MG63 (cell line): ENCODE measurements around the gene RAB3A. TPM values are rescaled to one million over a fixed set of nuclear protein-coding genes. Genes with fewer than 3 reads are reported as not detected.

Experiments
- DNase-seq: peaks from one replicate; pipeline ENCODE4 v3.0.0-alpha.2; 2020
- H3K27me3 ChIP-seq: fragments of 250-450 bp; sonication (Bioruptor Pico); 2 replicates; pipeline ENCODE4 v1.5.1; 2020; ENCODE audit warnings: mild to moderate bottlenecking, moderate library complexity
- H3K36me3 ChIP-seq: fragments of 250-450 bp; sonication (Bioruptor Pico); 2 replicates; pipeline ENCODE4 v1.5.1; 2020; ENCODE audit warnings: mild to moderate bottlenecking, moderate library complexity
- H3K4me3 ChIP-seq: fragments of 250-450 bp; sonication (Bioruptor Pico); 2 replicates; pipeline ENCODE4 v1.5.1; 2020; ENCODE audit warnings: mild to moderate bottlenecking, moderate library complexity
- H3K9me3 ChIP-seq: fragments of 250-450 bp; sonication (Bioruptor Pico); 2 replicates; pipeline ENCODE4 v1.5.1; 2020; ENCODE audit warnings: mild to moderate bottlenecking, moderate library complexity
- total RNA-seq: library from RNA; depleted of rRNA; stranded (reverse); fragments of >200 nt; shearing (Covaris generic); gene quantifications from 2 replicates; pipeline ENCODE4 v1.2.3, GENCODE V29; 2014; ENCODE audit warnings: low replicate concordance

Gene RAB3A
- total RNA-seq, 1 experiment from 2014 or later, result 0.99 TPM

- H3K36me3 ChIP-seq, result peaks cover 6% of the 10 kb centered on the region; the same call in 1 of the 2 replicates
- H3K9me3 ChIP-seq, result no peaks in the 10 kb centered on the region
- H3K4me3 ChIP-seq, result no peak overlapping the region
- H3K27me3 ChIP-seq, result no peaks in the 10 kb centered on the region
- DNase-seq, result no peak
Measured at GRCh38 chr19:18206018-18206417, 2.2 kb upstream of the RAB3A start.

GRCh38 chr19:18205200-18205892, 1.5 kb upstream of the RAB3A start:
- Histone ChIP-seq H3K9me3 (no peaks in the 10 kb centered on the region), H3K36me3 (peaks cover 8% of the 10 kb centered on the region), H3K4me3 (peak overlapping the region; percentile 63), H3K27me3 (no peaks in the 10 kb centered on the region)
- DNase-seq, result peak; percentile 92

GRCh38 chr19:18204394-18205199, 755 bp upstream of the RAB3A start:
- H3K36me3 ChIP-seq, result peaks cover 11% of the 10 kb centered on the region
- no peak for DNase-seq
- H3K27me3 ChIP-seq, result no peaks in the 10 kb centered on the region
- no peaks in the 10 kb centered on the region for H3K9me3 ChIP-seq
- H3K4me3 ChIP-seq, result peak overlapping the region; percentile 63

GRCh38 chr19:18203408-18203862, 407 bp downstream of the RAB3A start:
- no peaks in the 10 kb centered on the region for H3K9me3 ChIP-seq
- H3K27me3 ChIP-seq, result no peaks in the 10 kb centered on the region
- peak overlapping the region; percentile 86 for H3K4me3 ChIP-seq
- DNase-seq, result peak; percentile 32
- H3K36me3 ChIP-seq, result peaks cover 15% of the 10 kb centered on the region

GRCh38 chr19:18202778-18203407, 949 bp downstream of the RAB3A start:
- Histone ChIP-seq H3K9me3 (no peaks in the 10 kb centered on the region), H3K36me3 (peaks cover 18% of the 10 kb centered on the region), H3K27me3 (no peaks in the 10 kb centered on the region), H3K4me3 (peak overlapping the region; percentile 86)
- DNase-seq, result no peak

- Histone ChIP-seq H3K9me3 (no peaks in the 10 kb centered on the region), H3K36me3 (peaks cover 18% of the 10 kb centered on the region), H3K27me3 (no peaks in the 10 kb centered on the region), H3K4me3 (no peak overlapping the region)
- no peak for DNase-seq
Measured at GRCh38 chr19:18202397-18202777, 1.5 kb downstream of the RAB3A start.

- DNase-seq, result no peak
- H3K27me3 ChIP-seq, result no peaks in the 10 kb centered on the region
- no peaks in the 10 kb centered on the region for H3K9me3 ChIP-seq
Measured at GRCh38 chr19:18198374-18198773, 5.5 kb downstream of the RAB3A start.

GRCh38 chr19:18197941-18198340, 5.9 kb downstream of the RAB3A start:
- H3K36me3 ChIP-seq, result peaks cover 22% of the 10 kb centered on the region
- DNase-seq, result no peak
- H3K4me3 ChIP-seq, result no peak overlapping the region
- H3K9me3 ChIP-seq, result no peaks in the 10 kb centered on the region
- H3K27me3 ChIP-seq, result no peaks in the 10 kb centered on the region

More at GRCh38 chr19:18198374-18198773, 5.5 kb downstream of the RAB3A start:
- Histone ChIP-seq H3K36me3 (peaks cover 22% of the 10 kb centered on the region), H3K4me3 (no peak overlapping the region)

GRCh38 chr19:18197306-18197705, 6.5 kb downstream of the RAB3A start:
- Histone ChIP-seq H3K9me3 (no peaks in the 10 kb centered on the region), H3K36me3 (peaks cover 22% of the 10 kb centered on the region), H3K4me3 (no peak overlapping the region), H3K27me3 (no peaks in the 10 kb centered on the region)
- no peak for DNase-seq

GRCh38 chr19:18196511-18196845, 7.4 kb downstream of the RAB3A start:
- no peak overlapping the region for H3K4me3 ChIP-seq
- peaks cover 17% of the 10 kb centered on the region for H3K36me3 ChIP-seq
- no peaks in the 10 kb centered on the region for H3K27me3 ChIP-seq
- DNase-seq, result no peak
- no peaks in the 10 kb centered on the region for H3K9me3 ChIP-seq

GRCh38 chr19:18194554-18195238, 9.1 kb downstream of the RAB3A start:
- peaks cover 11% of the 10 kb centered on the region for H3K36me3 ChIP-seq
- peak overlapping the region; percentile 86; the same call in 1 of the 2 replicates for H3K4me3 ChIP-seq
- no peaks in the 10 kb centered on the region for H3K27me3 ChIP-seq
- H3K9me3 ChIP-seq, result no peaks in the 10 kb centered on the region
- DNase-seq, result peak; percentile 66

- H3K9me3 ChIP-seq, result no peaks in the 10 kb centered on the region
- peak overlapping the region; percentile 86 for H3K4me3 ChIP-seq
- H3K27me3 ChIP-seq, result no peaks in the 10 kb centered on the region
- no peak for DNase-seq
- H3K36me3 ChIP-seq, result peaks cover 11% of the 10 kb centered on the region
Measured at GRCh38 chr19:18194181-18194530, 9.7 kb downstream of the RAB3A start.

GRCh38 chr19:18193388-18194180, 10.3 kb downstream of the RAB3A start:
- Histone ChIP-seq H3K27me3 (no peaks in the 10 kb centered on the region), H3K9me3 (no peaks in the 10 kb centered on the region), H3K36me3 (peaks cover 8% of the 10 kb centered on the region), H3K4me3 (peak overlapping the region; percentile 86)
- DNase-seq, result no peak

GRCh38 chr19:18192673-18193387, 11.0 kb downstream of the RAB3A start, which contains the start of gene MPV17L2:
Gene MPV17L2, plus strand, starts transcription at chr19:18193218. Its CDS starts 64 bp downstream, at chr19:18193282.
- no peaks in the 10 kb centered on the region for H3K27me3 ChIP-seq
- no peaks in the 10 kb centered on the region for H3K9me3 ChIP-seq
- DNase-seq, result peak; percentile 100
- peak within 1 kb of the TSS; percentile 86 for H3K4me3 ChIP-seq
- H3K36me3 ChIP-seq, result peaks cover 4% of the 10 kb centered on the region

- no peak for DNase-seq
- Histone ChIP-seq H3K9me3 (no peaks in the 10 kb centered on the region), H3K27me3 (no peaks in the 10 kb centered on the region), H3K4me3 (peak overlapping the region; percentile 57), H3K36me3 (peaks cover 4% of the 10 kb centered on the region)
Measured at GRCh38 chr19:18191640-18192062, 12.2 kb downstream of the RAB3A start.
